A673 (cell line): ENCODE data around the gene NAGLU. TPM values are rescaled to one million over a fixed set of nuclear protein-coding genes. Genes with fewer than 3 reads are reported as not detected.

ENCODE experiments used
- BruUV-seq: library from RNA; stranded (reverse); fragments of 400-500 nt; replicated peaks from 2 replicates; lab custom pipeline; 2021; lab: Mats Ljungman, UMichigan
- CTCF ChIA-PET: fragments of 300-600 bp; sonication (Branson Sonifier 250); formaldehyde crosslinking; loops from one replicate; lab custom pipeline; 2022; ENCODE audit warnings: antibody characterized with exemption; lab: Charles Lee
- POLR2A ChIA-PET: fragments of 300-600 bp; sonication (Branson Sonifier 250); formaldehyde crosslinking; loops from one replicate; lab custom pipeline; 2022; ENCODE audit warnings: antibody characterized with exemption; ENCODE audit not compliant: low non-redundant PET; lab: Charles Lee
- DNase-seq: peaks from one replicate; pipeline ENCODE4 v3.0.0-alpha.2; 2015; ENCODE audit warnings: low spot score
- H3K27ac ChIP-seq: fragments of 200-600 bp; sonication (generic); 2 replicates; pipeline ENCODE4 v1.5.1; 2016; ENCODE audit warnings: mixed run types, low read depth, mild to moderate bottlenecking, mixed read lengths, antibody characterized with exemption, low read length; ENCODE audit not compliant: poor library complexity, severe bottlenecking
- H3K27me3 ChIP-seq: fragments of 200-600 bp; sonication (generic); replicated peaks from 2 replicates; pipeline ENCODE4 v1.6.1; 2017; ENCODE audit warnings: mixed run types, low read depth, mild to moderate bottlenecking, mixed read lengths, antibody characterized with exemption, low read length; ENCODE audit not compliant: insufficient read depth, poor library complexity
- H3K36me3 ChIP-seq: fragments of 200-600 bp; sonication (generic); 2 replicates; pipeline ENCODE4 v1.6.1; 2016; ENCODE audit warnings: mixed run types, mild to moderate bottlenecking, mixed read lengths, antibody characterized with exemption, low read length; ENCODE audit not compliant: insufficient read depth, poor library complexity, severe bottlenecking
- H3K4me1 ChIP-seq: fragments of 200-600 bp; sonication (generic); 2 replicates; pipeline ENCODE4 v1.6.1; 2017; ENCODE audit warnings: mixed run types, mild to moderate bottlenecking, mixed read lengths, antibody characterized with exemption, low read length; ENCODE audit not compliant: insufficient read depth, poor library complexity, severe bottlenecking
- H3K4me3 ChIP-seq: fragments of 200-600 bp; sonication (generic); 2 replicates; pipeline ENCODE4 v1.5.1; 2016; ENCODE audit warnings: low read depth, mixed run types, mild to moderate bottlenecking, mixed read lengths, low read length; ENCODE audit not compliant: poor library complexity, severe bottlenecking
- H3K9me3 ChIP-seq: fragments of 200-600 bp; sonication (generic); 2 replicates; pipeline ENCODE4 v1.6.1; 2016; ENCODE audit warnings: mixed run types, low read depth, mild to moderate bottlenecking, mixed read lengths, antibody characterized with exemption, low read length; ENCODE audit not compliant: poor library complexity, severe bottlenecking
- EZH2 ChIP-seq: fragments of 200-600 bp; sonication (generic); IDR thresholded peaks from 2 replicates; pipeline ENCODE4 v1.6.1; 2017; ENCODE audit warnings: borderline replicate concordance, low read depth, mild to moderate bottlenecking, mixed read lengths, antibody characterized with exemption, low read length; ENCODE audit not compliant: poor library complexity, severe bottlenecking
- intact Hi-C: fragments of 100-400 bp; cut with micrococcal nuclease; formaldehyde crosslinking; loops from one replicate; pipeline ENCODE4 v1.10.0; 2022; ENCODE audit not compliant: unreplicated experiment
- total RNA-seq: library from RNA; stranded (reverse); gene quantifications from 2 replicates; pipeline ENCODE4 v1.2.3, GENCODE V29; 2021
- TF ChIP-seq, protein P1 (sequence below): fragments of 300-800, 200-600 bp; sonication (generic); conservative IDR thresholded peaks from 2 replicates; pipeline ENCODE4 v1.5.1; 2017; ENCODE audit warnings: low read depth, mild to moderate bottlenecking, antibody characterized with exemption, low read length, moderate library complexity, mixed read lengths

The NAGLU gene
- total RNA-seq, 1 experiment from 2014 or later, result 9.6 TPM

DNA sequence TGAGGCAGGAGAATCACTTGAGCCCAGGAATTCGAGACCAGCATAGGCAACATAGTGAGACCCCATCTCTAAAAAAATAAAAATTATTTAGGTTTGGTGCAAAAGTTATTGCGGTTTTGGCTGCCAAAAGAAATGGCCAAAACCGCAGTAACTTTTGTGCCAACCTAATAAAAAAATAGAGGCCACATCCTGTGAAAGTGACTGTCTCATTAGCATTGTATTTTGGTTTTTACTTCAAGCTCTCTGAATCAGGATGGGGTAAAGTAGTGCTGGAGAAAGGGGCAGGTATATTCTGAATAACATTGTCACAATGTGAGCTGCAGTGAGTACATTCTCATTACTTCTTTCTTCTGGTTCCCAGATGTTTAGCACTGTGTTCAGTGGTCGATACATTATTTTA is 41.4 kb upstream of the NAGLU start:
- Histone ChIP-seq H3K4me3 (no peak overlapping the region), H3K9me3 (no peaks in the 10 kb centered on the region), H3K27ac (no peak overlapping the region), H3K36me3 (peaks cover 12% of the 10 kb centered on the region), H3K4me1 (no peaks in the 10 kb centered on the region), H3K27me3 (no peaks in the 10 kb centered on the region)
- ChIA-PET POLR2A (no interaction called here), CTCF (no interaction called here)
- TF ChIP-seq, protein P1, sequence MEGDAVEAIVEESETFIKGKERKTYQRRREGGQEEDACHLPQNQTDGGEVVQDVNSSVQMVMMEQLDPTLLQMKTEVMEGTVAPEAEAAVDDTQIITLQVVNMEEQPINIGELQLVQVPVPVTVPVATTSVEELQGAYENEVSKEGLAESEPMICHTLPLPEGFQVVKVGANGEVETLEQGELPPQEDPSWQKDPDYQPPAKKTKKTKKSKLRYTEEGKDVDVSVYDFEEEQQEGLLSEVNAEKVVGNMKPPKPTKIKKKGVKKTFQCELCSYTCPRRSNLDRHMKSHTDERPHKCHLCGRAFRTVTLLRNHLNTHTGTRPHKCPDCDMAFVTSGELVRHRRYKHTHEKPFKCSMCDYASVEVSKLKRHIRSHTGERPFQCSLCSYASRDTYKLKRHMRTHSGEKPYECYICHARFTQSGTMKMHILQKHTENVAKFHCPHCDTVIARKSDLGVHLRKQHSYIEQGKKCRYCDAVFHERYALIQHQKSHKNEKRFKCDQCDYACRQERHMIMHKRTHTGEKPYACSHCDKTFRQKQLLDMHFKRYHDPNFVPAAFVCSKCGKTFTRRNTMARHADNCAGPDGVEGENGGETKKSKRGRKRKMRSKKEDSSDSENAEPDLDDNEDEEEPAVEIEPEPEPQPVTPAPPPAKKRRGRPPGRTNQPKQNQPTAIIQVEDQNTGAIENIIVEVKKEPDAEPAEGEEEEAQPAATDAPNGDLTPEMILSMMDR, result no peak
- no peak for TF ChIP-seq EZH2
- DNase-seq, result no peak
- no TSS peak for BruUV-seq
- intact Hi-C loops, result no loop called here

DNA sequence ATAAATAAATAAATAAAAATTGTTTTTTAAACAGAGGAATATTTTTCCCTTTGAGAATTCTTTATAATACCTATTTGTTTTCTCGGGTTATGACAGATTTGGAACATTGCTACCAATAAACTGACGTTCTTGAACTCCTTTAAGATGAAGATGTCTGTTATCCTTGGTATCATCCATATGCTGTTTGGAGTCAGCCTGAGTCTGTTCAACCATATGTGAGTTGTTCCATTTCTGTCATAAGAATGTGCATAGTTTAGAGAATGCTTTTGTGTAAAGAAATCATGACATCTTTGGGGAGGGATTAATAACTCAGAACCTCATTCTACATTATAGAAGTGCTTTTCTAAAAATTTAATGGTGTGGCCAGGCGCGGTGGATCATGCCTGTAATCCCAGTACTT is 37.2 kb upstream of the NAGLU start:
- no peaks in the 10 kb centered on the region for H3K4me1 ChIP-seq
- BruUV-seq, result no TSS peak
- POLR2A ChIA-PET, result no interaction called here
- H3K27me3 ChIP-seq, result no peaks in the 10 kb centered on the region
- no peak for DNase-seq
- H3K9me3 ChIP-seq, result no peaks in the 10 kb centered on the region
- intact Hi-C loops, result no loop called here
- peaks cover 17% of the 10 kb centered on the region for H3K36me3 ChIP-seq
- no peak overlapping the region for H3K27ac ChIP-seq
- CTCF ChIA-PET, result no interaction called here
- no peak for TF ChIP-seq EZH2
- TF ChIP-seq, protein P1, result no peak
- no peak overlapping the region for H3K4me3 ChIP-seq

DNA sequence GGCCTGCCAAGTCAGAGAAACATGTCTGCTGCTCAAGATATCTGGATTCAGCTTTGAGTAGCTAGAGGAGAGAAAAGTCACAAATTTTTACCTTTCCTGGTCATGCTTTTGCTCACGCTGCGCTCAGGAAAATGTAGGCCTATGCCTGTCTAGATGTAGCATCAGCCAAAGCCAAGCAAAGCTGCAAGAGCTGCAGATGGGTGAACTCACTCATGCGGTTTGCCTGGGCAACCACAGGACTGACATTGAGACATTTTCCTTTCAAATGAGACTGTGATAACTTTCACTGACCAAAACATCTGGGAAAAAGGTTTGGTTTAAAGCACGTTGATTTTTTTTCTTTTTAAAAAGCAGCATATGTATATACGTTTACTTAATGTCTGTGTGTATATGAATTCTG is 34.0 kb upstream of the NAGLU start:
- ChIA-PET POLR2A (no interaction called here), CTCF (no interaction called here)
- Histone ChIP-seq H3K9me3 (no peaks in the 10 kb centered on the region), H3K27me3 (no peaks in the 10 kb centered on the region), H3K27ac (no peak overlapping the region), H3K4me3 (no peak overlapping the region), H3K4me1 (no peaks in the 10 kb centered on the region), H3K36me3 (peaks cover 14% of the 10 kb centered on the region)
- BruUV-seq, result no TSS peak
- no peak for DNase-seq
- intact Hi-C loops, result no loop called here
- TF ChIP-seq, protein P1, result no peak
- TF ChIP-seq EZH2, result no peak
